Esophagus (tissue), 2 donors: ENCODE data around the gene LHX2. TPM values are rescaled to one million over a fixed set of nuclear protein-coding genes. Genes with fewer than 3 reads are reported as not detected.

Experiments used
- H3K27ac ChIP-seq, 2 donors: one replicate each; pipeline ENCODE4 v1.5.1; 2013; ENCODE audit warnings: low read depth in 2 of 2, mild to moderate bottlenecking in 2 of 2, inconsistent platforms in 1 of 2, low read length in 1 of 2, moderate library complexity in 1 of 2
- H3K27me3 ChIP-seq, 2 donors: one replicate each; pipeline ENCODE4 v1.6.1; 2013; ENCODE audit warnings: low read length in 2 of 2, control low read depth in 1 of 2, mild to moderate bottlenecking in 1 of 2; ENCODE audit not compliant: insufficient read depth in 2 of 2, control insufficient read depth in 1 of 2
- H3K36me3 ChIP-seq, 2 donors: one replicate each; pipeline ENCODE4 v1.6.1; 2013; ENCODE audit warnings: low read length in 1 of 2; ENCODE audit not compliant: control insufficient read depth in 2 of 2, insufficient read depth in 2 of 2
- H3K4me1 ChIP-seq, 2 donors: one replicate each; pipeline ENCODE4 v1.6.1; 2013; ENCODE audit warnings: low read length in 1 of 2; ENCODE audit not compliant: control insufficient read depth in 2 of 2, insufficient read depth in 2 of 2
- H3K4me3 ChIP-seq, 2 donors: one replicate each; pipeline ENCODE4 v1.5.1; 2013; ENCODE audit warnings: low read length in 2 of 2, mild to moderate bottlenecking in 2 of 2, low read depth in 1 of 2, moderate library complexity in 1 of 2
- H3K9me3 ChIP-seq, 2 donors: one replicate each; pipeline ENCODE4 v1.6.1; 2013; ENCODE audit warnings: mild to moderate bottlenecking in 2 of 2, low read depth in 1 of 2, low read length in 1 of 2, moderate library complexity in 1 of 2; ENCODE audit not compliant: control insufficient read depth in 2 of 2, insufficient read depth in 1 of 2
- WGBS, 2 donors: extraction: QIAGEN DNeasy Blood & Tissue Kit; methylation state at CpG; one replicate each; pipeline ENCODE4 v1.1.7; 2013; 5-methylcytosine and 5-hydroxymethylcytosine counted together
- polyA plus RNA-seq, 2 donors: library from polyadenylated mRNA; stranded (reverse); fragments of 200-250 nt; gene quantifications; one replicate each; pipeline ENCODE4 v1.2.3, GENCODE V29; 2013
- donor health status: healthy with polysubstance abuse.
- donor health status: Bipolar disorder and iron deficiency.

LHX2 gene
- polyA plus RNA-seq, 2 donors = not detected

GRCh38 chr9:124017051-124017928 lies 5.7 kb downstream of the LHX2 start:
- Histone ChIP-seq H3K4me3 (no peak overlapping the region), H3K36me3 (no peaks in the 10 kb centered on the region), H3K27me3 (peaks cover 4 to 78% of the 10 kb centered on the region in 2 donors), H3K27ac (no peak overlapping the region), H3K9me3 (peaks cover 3 to 6% of the 10 kb centered on the region in 2 donors), H3K4me1 (peaks cover 8 to 18% of the 10 kb centered on the region in 2 donors)
- WGBS, 2 donors = 5 to 6% methylated on average over 62 to 73 of the region's 73 CpGs

- 6 to 9% methylated on average over 63 to 64 of the region's 64 CpGs for WGBS, 2 donors
- Histone ChIP-seq H3K4me1 (peaks cover 8 to 10% of the 10 kb centered on the region in 2 donors), H3K9me3 (peaks cover 3 to 6% of the 10 kb centered on the region in 2 donors), H3K27ac (no peak overlapping the region), H3K4me3 (peak overlapping the region in 1 of 2 donors; percentile 15), H3K27me3 (peaks cover 6 to 75% of the 10 kb centered on the region in 2 donors), H3K36me3 (no peaks in the 10 kb centered on the region)
Measured at GRCh38 chr9:124017929-124018729, 6.6 kb downstream of the LHX2 start.

GRCh38 chr9:124018730-124019697 lies 7.4 kb downstream of the LHX2 start:
- no peaks in the 10 kb centered on the region for H3K36me3 ChIP-seq
- H3K4me1 ChIP-seq = peaks cover 8 to 10% of the 10 kb centered on the region in 2 donors

GRCh38 chr9:124019771-124020519 lies 8.4 kb downstream of the LHX2 start:
- Histone ChIP-seq H3K9me3 (peaks cover 2 to 3% of the 10 kb centered on the region in 2 donors), H3K4me1 (peaks cover 8 to 10% of the 10 kb centered on the region in 2 donors), H3K36me3 (no peaks in the 10 kb centered on the region), H3K27ac (no peak overlapping the region), H3K27me3 (peaks cover 6 to 61% of the 10 kb centered on the region in 2 donors), H3K4me3 (no peak overlapping the region)
- 13 to 17% methylated on average over 15 of the region's 15 CpGs for WGBS, 2 donors

More at GRCh38 chr9:124018730-124019697, 7.4 kb downstream of the LHX2 start:
- no peak overlapping the region for H3K4me3 ChIP-seq
- H3K27me3 ChIP-seq = peaks cover 6 to 67% of the 10 kb centered on the region in 2 donors
- no peak overlapping the region for H3K27ac ChIP-seq
- 8 to 9% methylated on average over 21 of the region's 21 CpGs for WGBS, 2 donors
- peaks cover 2 to 3% of the 10 kb centered on the region in 2 donors for H3K9me3 ChIP-seq

- Histone ChIP-seq H3K27me3 (peaks cover 6 to 53% of the 10 kb centered on the region in 2 donors), H3K9me3 (peaks cover 2 to 3% of the 10 kb centered on the region in 2 donors), H3K27ac (no peak overlapping the region), H3K36me3 (no peaks in the 10 kb centered on the region), H3K4me1 (peaks cover 8 to 10% of the 10 kb centered on the region in 2 donors), H3K4me3 (no peak overlapping the region)
- WGBS, 2 donors = 10 to 14% methylated on average over 31 of the region's 31 CpGs
Measured at GRCh38 chr9:124020520-124021384, 9.2 kb downstream of the LHX2 start.

GRCh38 chr9:124021385-124021769 lies 9.8 kb downstream of the LHX2 start:
- Histone ChIP-seq H3K9me3 (peaks cover 2 to 3% of the 10 kb centered on the region in 2 donors), H3K27me3 (peaks cover 6 to 47% of the 10 kb centered on the region in 2 donors), H3K4me3 (no peak overlapping the region), H3K27ac (no peak overlapping the region), H3K4me1 (peaks cover 8 to 10% of the 10 kb centered on the region in 2 donors), H3K36me3 (no peaks in the 10 kb centered on the region)
- WGBS, 2 donors = 26 to 29% methylated on average over 5 of the region's 5 CpGs

- Histone ChIP-seq H3K4me3 (no peak overlapping the region), H3K4me1 (peaks cover 5 to 8% of the 10 kb centered on the region in 2 donors), H3K27me3 (peaks cover 6 to 38% of the 10 kb centered on the region in 2 donors), H3K27ac (no peak overlapping the region), H3K36me3 (no peaks in the 10 kb centered on the region), H3K9me3 (peaks cover 2 to 3% of the 10 kb centered on the region in 2 donors)
- 8 to 9% methylated on average over 38 of the region's 38 CpGs for WGBS, 2 donors
Measured at GRCh38 chr9:124022201-124023121, 10.9 kb downstream of the LHX2 start.
